ENCODE measurements around the gene ARL16.

- TF ChIP-seq CTCF (IDR thresholded peaks at IDR 0.05) (no peak), POLR2A (IDR thresholded peaks at IDR 0.05) (no peak)
These were observed 35.4 kb downstream of the ARL16 start for GRCh38 chr17:81648013-81648706.

Measured in right lobe of liver (tissue), 4 donors.